Panc1 (cell line): Measurements from ENCODE around the gene LRRC43. TPM values are rescaled to one million over a fixed set of nuclear protein-coding genes. Genes with fewer than 3 reads are reported as not detected.

ENCODE experiments used
- ATAC-seq: fragments of 200-7000 bp; cut with Tn5 transposase; 2 replicates; pipeline ENCODE4 v1.9.1; 2020; ENCODE audit warnings: mild to moderate bottlenecking, moderate library complexity
- BruUV-seq: library from RNA; stranded (reverse); fragments of 400-500 nt; replicated peaks from 2 replicates; lab custom pipeline; 2021; lab: Mats Ljungman, UMichigan
- CTCF ChIA-PET: fragments of 300-600 bp; sonication (Branson Sonifier 250); formaldehyde crosslinking; loops from one replicate; lab custom pipeline; 2022; ENCODE audit warnings: antibody characterized with exemption; lab: Charles Lee
- POLR2A ChIA-PET: fragments of 300-600 bp; sonication (Branson Sonifier 250); formaldehyde crosslinking; loops from one replicate; lab custom pipeline; 2022; ENCODE audit warnings: antibody characterized with exemption; lab: Charles Lee
- DNase-seq: peaks from one replicate; pipeline ENCODE4 v3.0.0-alpha.2; 2010; ENCODE audit warnings: low read depth, low spot score
- H3K27ac ChIP-seq: 2 replicates; pipeline ENCODE4 v1.5.1; 2011; ENCODE audit warnings: mild to moderate bottlenecking, low read length, inconsistent platforms
- H3K27me3 ChIP-seq: fragments of 200-500 bp; sonication (Bioruptor generic); 2 replicates; pipeline ENCODE4 v1.6.0; 2014; ENCODE audit warnings: low read length, inconsistent platforms; ENCODE audit not compliant: control insufficient read depth, insufficient read depth
- H3K36me3 ChIP-seq: fragments of 200-500 bp; sonication (Bioruptor generic); 2 replicates; pipeline ENCODE4 v1.5.1; 2014; ENCODE audit warnings: inconsistent platforms, mild to moderate bottlenecking, low read length, moderate library complexity; ENCODE audit not compliant: control insufficient read depth, insufficient read depth
- H3K4me1 ChIP-seq: 2 replicates; pipeline ENCODE4 v1.5.1; 2011; ENCODE audit warnings: inconsistent platforms, mild to moderate bottlenecking, low read length, moderate library complexity; ENCODE audit not compliant: control insufficient read depth, insufficient read depth
- H3K4me3 ChIP-seq, 2 experiments: 2 replicates each; pipeline ENCODE4 v1.5.1; 2011 to 2012; ENCODE audit warnings: low read depth in 2 of 2, low read length in 2 of 2, mild to moderate bottlenecking in 2 of 2, inconsistent platforms in 1 of 2, moderate library complexity in 1 of 2
- H3K9me3 ChIP-seq: fragments of 200-500 bp; sonication (Bioruptor generic); 2 replicates; pipeline ENCODE4 v1.5.1; 2014; ENCODE audit warnings: low read depth, mild to moderate bottlenecking, inconsistent platforms, low read length, moderate library complexity; ENCODE audit not compliant: control insufficient read depth, insufficient read depth
- POLR2AphosphoS5 ChIP-seq: IDR thresholded peaks from 2 replicates; pipeline ENCODE4 v1.6.1; 2012; ENCODE audit warnings: mild to moderate bottlenecking, low read depth, low read length, moderate library complexity
- SIN3A ChIP-seq: IDR thresholded peaks from 2 replicates; pipeline ENCODE4 v1.6.1; 2012; ENCODE audit warnings: low read depth, mild to moderate bottlenecking, low read length, moderate library complexity, borderline replicate concordance; ENCODE audit not compliant: insufficient read depth
- TCF7L2 ChIP-seq: IDR thresholded peaks from 2 replicates; pipeline ENCODE4 v1.6.1; 2011; ENCODE audit warnings: mild to moderate bottlenecking, low read depth, low read length, inconsistent platforms
- in situ Hi-C: cut with HindIII; loops from 2 replicates; pipeline ENCODE4 v1.10.0; 2016; ENCODE audit warnings: low sequenced_read_pairs, low pct_unique_long_range_greater_than_20kb
- intact Hi-C: fragments of 100-400 bp; cut with micrococcal nuclease; formaldehyde crosslinking; loops from one replicate; pipeline ENCODE4 v1.10.0; 2022; ENCODE audit not compliant: unreplicated experiment
- total RNA-seq: library from RNA; stranded (reverse); gene quantifications from one replicate; pipeline ENCODE4 v1.2.1, GENCODE V29; 2021; ENCODE audit not compliant: unreplicated experiment
- TF ChIP-seq, protein P1 (sequence below), 2 experiments: IDR thresholded peaks; 2 replicates each; pipeline ENCODE4 v1.6.1; 2011 to 2012; ENCODE audit warnings: low read depth in 2 of 2, control low read depth in 1 of 2, low read length in 1 of 2, mild to moderate bottlenecking in 1 of 2, moderate library complexity in 1 of 2; ENCODE audit not compliant: insufficient read depth in 1 of 2
- TF ChIP-seq, protein P2 (sequence below): fragments of 450-650 bp; IDR thresholded peaks from 2 replicates; pipeline ENCODE4 v1.5.1; 2017; ENCODE audit warnings: mild to moderate bottlenecking

LRRC43 gene
- total RNA-seq, 1 experiment from 2014 or later = 1.5 TPM

DNA sequence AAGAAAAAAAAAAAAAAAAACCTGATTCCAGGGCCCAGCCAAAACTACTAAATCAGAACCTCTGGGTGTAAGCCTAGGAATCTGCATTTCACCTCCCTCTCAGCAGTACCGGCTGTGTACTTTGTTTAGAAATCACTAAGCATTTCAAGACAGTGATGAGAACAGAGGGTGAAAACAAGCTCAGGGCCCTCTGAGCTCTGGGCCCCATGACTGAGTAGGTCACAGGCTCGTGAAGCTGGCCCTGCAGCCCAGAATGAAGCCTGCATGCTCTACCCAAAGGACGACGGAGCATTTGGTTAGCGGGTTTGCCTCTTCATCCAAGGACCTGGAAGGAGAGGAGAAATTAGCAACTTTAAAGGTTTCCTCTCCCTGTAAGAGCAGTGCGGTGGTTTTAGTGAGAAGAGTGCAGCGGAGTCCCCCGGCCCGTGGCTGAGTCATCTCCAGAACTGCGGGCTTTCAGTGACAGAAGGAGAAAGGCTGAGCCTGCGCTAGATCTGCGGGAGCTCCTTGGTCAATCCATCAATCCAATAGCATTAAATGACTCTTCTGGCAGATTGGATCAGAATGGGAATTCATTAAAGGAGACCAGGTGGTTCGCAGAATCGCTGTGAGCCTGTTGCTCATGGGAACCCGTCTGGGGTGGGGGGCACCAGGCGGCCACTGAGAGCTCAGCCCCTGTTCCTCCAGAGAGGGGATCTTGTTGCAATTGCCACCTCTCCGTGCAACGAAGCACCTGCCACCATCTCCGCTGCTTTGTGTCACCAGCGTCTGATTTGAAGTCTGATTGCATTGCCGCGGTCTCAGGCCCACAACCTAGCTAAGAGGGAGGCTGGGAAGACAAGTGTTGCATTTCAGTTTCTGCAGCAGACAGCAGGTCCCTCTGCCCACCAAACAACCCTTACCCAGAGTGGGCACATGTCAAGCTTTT lies 16.2 kb upstream of the LRRC43 start:
- in situ Hi-C loops = no loop called here
- CTCF ChIA-PET = no interaction called here
- POLR2A ChIA-PET = interaction anchor here (0.5 to 0.6 kb wide), 2 partner anchors 88 to 192 kb away, joined by 3 read pairs; no protein-coding TSS in a partner anchor
- Histone ChIP-seq H3K4me3 (no peak overlapping the region), H3K36me3 (no peaks in the 10 kb centered on the region), H3K9me3 (no peaks in the 10 kb centered on the region), H3K27ac (no peak overlapping the region), H3K27me3 (no peaks in the 10 kb centered on the region), H3K4me1 (no peaks in the 10 kb centered on the region)
- intact Hi-C loops = no loop called here
- no TSS peak for BruUV-seq
- TF ChIP-seq SIN3A (no peak), TCF7L2 (no peak), POLR2AphosphoS5 (no peak)
- TF ChIP-seq, protein P1, sequence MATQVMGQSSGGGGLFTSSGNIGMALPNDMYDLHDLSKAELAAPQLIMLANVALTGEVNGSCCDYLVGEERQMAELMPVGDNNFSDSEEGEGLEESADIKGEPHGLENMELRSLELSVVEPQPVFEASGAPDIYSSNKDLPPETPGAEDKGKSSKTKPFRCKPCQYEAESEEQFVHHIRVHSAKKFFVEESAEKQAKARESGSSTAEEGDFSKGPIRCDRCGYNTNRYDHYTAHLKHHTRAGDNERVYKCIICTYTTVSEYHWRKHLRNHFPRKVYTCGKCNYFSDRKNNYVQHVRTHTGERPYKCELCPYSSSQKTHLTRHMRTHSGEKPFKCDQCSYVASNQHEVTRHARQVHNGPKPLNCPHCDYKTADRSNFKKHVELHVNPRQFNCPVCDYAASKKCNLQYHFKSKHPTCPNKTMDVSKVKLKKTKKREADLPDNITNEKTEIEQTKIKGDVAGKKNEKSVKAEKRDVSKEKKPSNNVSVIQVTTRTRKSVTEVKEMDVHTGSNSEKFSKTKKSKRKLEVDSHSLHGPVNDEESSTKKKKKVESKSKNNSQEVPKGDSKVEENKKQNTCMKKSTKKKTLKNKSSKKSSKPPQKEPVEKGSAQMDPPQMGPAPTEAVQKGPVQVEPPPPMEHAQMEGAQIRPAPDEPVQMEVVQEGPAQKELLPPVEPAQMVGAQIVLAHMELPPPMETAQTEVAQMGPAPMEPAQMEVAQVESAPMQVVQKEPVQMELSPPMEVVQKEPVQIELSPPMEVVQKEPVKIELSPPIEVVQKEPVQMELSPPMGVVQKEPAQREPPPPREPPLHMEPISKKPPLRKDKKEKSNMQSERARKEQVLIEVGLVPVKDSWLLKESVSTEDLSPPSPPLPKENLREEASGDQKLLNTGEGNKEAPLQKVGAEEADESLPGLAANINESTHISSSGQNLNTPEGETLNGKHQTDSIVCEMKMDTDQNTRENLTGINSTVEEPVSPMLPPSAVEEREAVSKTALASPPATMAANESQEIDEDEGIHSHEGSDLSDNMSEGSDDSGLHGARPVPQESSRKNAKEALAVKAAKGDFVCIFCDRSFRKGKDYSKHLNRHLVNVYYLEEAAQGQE (IDR thresholded peaks at IDR 0.05; ENCODE audit: insufficient read depth in 1 of 2, low read depth in 2 of 2, low read length in 1 of 2) = no peak
- TF ChIP-seq, protein P2, sequence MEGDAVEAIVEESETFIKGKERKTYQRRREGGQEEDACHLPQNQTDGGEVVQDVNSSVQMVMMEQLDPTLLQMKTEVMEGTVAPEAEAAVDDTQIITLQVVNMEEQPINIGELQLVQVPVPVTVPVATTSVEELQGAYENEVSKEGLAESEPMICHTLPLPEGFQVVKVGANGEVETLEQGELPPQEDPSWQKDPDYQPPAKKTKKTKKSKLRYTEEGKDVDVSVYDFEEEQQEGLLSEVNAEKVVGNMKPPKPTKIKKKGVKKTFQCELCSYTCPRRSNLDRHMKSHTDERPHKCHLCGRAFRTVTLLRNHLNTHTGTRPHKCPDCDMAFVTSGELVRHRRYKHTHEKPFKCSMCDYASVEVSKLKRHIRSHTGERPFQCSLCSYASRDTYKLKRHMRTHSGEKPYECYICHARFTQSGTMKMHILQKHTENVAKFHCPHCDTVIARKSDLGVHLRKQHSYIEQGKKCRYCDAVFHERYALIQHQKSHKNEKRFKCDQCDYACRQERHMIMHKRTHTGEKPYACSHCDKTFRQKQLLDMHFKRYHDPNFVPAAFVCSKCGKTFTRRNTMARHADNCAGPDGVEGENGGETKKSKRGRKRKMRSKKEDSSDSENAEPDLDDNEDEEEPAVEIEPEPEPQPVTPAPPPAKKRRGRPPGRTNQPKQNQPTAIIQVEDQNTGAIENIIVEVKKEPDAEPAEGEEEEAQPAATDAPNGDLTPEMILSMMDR = no peak
- no peak for ATAC-seq
- no peak for DNase-seq

DNA sequence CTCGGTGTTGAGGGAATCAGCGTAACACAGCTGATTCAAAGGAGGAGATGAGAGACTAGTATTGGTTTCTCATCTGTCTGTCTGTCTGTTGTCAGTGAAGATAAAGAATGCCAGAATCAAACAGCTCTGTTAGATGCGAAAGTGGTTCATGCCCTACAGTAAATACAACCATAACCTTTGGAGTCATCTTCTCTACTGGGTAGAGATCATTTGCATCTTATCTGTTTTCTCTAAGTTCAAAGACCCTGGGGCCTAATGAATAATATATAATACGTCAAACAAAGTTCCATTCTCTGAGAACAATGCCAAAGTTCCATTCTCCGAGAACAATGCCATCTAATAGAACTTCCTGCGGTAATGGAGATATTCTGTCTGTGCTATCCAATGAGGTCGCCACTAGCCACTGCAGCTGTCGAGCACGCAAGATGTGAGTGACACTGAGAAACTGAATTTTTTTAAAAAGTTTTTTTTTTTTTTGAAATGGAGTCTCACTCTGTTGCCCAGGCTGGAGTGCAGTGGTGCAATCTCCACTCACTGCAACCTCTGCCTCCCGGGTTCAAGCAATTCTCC lies 15.5 kb upstream of the LRRC43 start:
- DNase-seq (no peak), ATAC-seq (no peak)
- TF ChIP-seq, protein P1 (IDR thresholded peaks at IDR 0.05; ENCODE audit: insufficient read depth in 1 of 2, low read depth in 2 of 2, low read length in 1 of 2) = no peak
- TF ChIP-seq, protein P2 = no peak
- intact Hi-C loops = no loop called here
- Histone ChIP-seq H3K27me3 (no peaks in the 10 kb centered on the region), H3K4me1 (no peaks in the 10 kb centered on the region), H3K36me3 (no peaks in the 10 kb centered on the region), H3K27ac (no peak overlapping the region), H3K9me3 (no peaks in the 10 kb centered on the region), H3K4me3 (no peak overlapping the region)
- CTCF ChIA-PET = no interaction called here
- POLR2A ChIA-PET = no interaction called here
- in situ Hi-C loops = no loop called here
- no TSS peak for BruUV-seq
